ENCODE measurements around the gene TMPRSS2.

TMPRSS2 gene

GRCh38 chr21:41510500-41510899, 2.5 kb upstream of the TMPRSS2 start:
- H3K27ac ChIP-seq: no peak overlapping the region
- TF ChIP-seq ZFX (IDR thresholded peaks at IDR 0.05; ENCODE audit: borderline replicate concordance): no peak
- TF ChIP-seq CTCF (IDR thresholded peaks at IDR 0.05): no peak

- no peak for TF ChIP-seq CTCF (IDR thresholded peaks at IDR 0.05)
- no peak for TF ChIP-seq ZFX (IDR thresholded peaks at IDR 0.05; ENCODE audit: borderline replicate concordance)
- H3K27ac ChIP-seq: no peak overlapping the region
Observed at GRCh38 chr21:41509733-41510132, 1.8 kb upstream of the TMPRSS2 start.

GRCh38 chr21:41509145-41509496, 1.2 kb upstream of the TMPRSS2 start:
- H3K27ac ChIP-seq: no peak overlapping the region
- TF ChIP-seq CTCF (IDR thresholded peaks at IDR 0.05): no peak
- no peak for TF ChIP-seq ZFX (IDR thresholded peaks at IDR 0.05; ENCODE audit: borderline replicate concordance)

GRCh38 chr21:41508415-41509144, 622 bp upstream of the TMPRSS2 start:
- 0 out of 2 replicates have a peak overlapping the region, but pooled peaks have one; percentile 58 for H3K27ac ChIP-seq
- TF ChIP-seq ZFX (IDR thresholded peaks at IDR 0.05; ENCODE audit: borderline replicate concordance) (no peak), CTCF (IDR thresholded peaks at IDR 0.05) (no peak)

GRCh38 chr21:41506611-41507520, 1.1 kb downstream of the TMPRSS2 start:
- peak overlapping the region; percentile 58 for H3K27ac ChIP-seq
- TF ChIP-seq ZFX (IDR thresholded peaks at IDR 0.05; ENCODE audit: borderline replicate concordance) (no peak), CTCF (IDR thresholded peaks at IDR 0.05) (no peak)

GRCh38 chr21:41506005-41506594, 1.9 kb downstream of the TMPRSS2 start:
- TF ChIP-seq ZFX (IDR thresholded peaks at IDR 0.05; ENCODE audit: borderline replicate concordance): no peak
- no peak for TF ChIP-seq CTCF (IDR thresholded peaks at IDR 0.05)
- peak overlapping the region; percentile 58 for H3K27ac ChIP-seq
